ENCODE results near the gene ALDH1L1. TPM values are rescaled to one million over a fixed set of nuclear protein-coding genes. Genes with fewer than 3 reads are reported as not detected.

The ALDH1L1 gene
- total and polyA plus RNA-seq, 2 experiments from 2014 or later = 1.0 to 1.3 TPM

GRCh38 chr3:126125781-126126251, 54.6 kb downstream of the ALDH1L1 start:
- no peak overlapping the region for H3K27ac ChIP-seq (ENCODE audit: low read depth)
- H3F3A ChIP-seq (replicated peaks; ENCODE audit: low read depth) = no peaks in the 10 kb centered on the region
- H3K27me3 Mint-ChIP-seq (ENCODE audit: insufficient read depth, low read depth, poor library complexity) = peaks cover 12% of the 10 kb centered on the region
- H2AFZ ChIP-seq = no peak overlapping the region
- H3K9me3 Mint-ChIP-seq = no peaks in the 10 kb centered on the region
- H3K4me1 ChIP-seq (ENCODE audit: insufficient read depth) = no peaks in the 10 kb centered on the region; the same call in 1 of the 2 replicates
- no peak for ATAC-seq
- peaks cover 20% of the 10 kb centered on the region for H3K4me1 Mint-ChIP-seq
- no peak overlapping the region for H3K4me3 ChIP-seq
- H3K36me3 ChIP-seq (ENCODE audit: insufficient read depth) = no peaks in the 10 kb centered on the region
- TF ChIP-seq NANOG (IDR thresholded peaks at IDR 0.05; ENCODE audit: borderline replicate concordance) (no peak), STAT1 (IDR thresholded peaks at IDR 0.05; ENCODE audit: unreplicated experiment) (no peak), JUNB (IDR thresholded peaks at IDR 0.05; ENCODE audit: unreplicated experiment) (no peak), ETS1 (IDR thresholded peaks at IDR 0.05) (no peak), ZNF462 (CRISPR knock-in tag; IDR thresholded peaks at IDR 0.05) (no peak), ZNF114 (CRISPR knock-in tag; IDR thresholded peaks at IDR 0.05) (no peak), ZNF331 (CRISPR knock-in tag; IDR thresholded peaks at IDR 0.05; ENCODE audit: low read depth) (no peak), EZH2 (IDR thresholded peaks at IDR 0.05; ENCODE audit: low read depth, unreplicated experiment) (no peak), POLR2AphosphoS5 (IDR thresholded peaks at IDR 0.05; ENCODE audit: low read depth) (no peak), CREB1 (CRISPR knock-in tag; IDR thresholded peaks at IDR 0.05; ENCODE audit: low read depth) (no peak), EZH2phosphoT487 (IDR thresholded peaks at IDR 0.05; ENCODE audit: unreplicated experiment) (no peak)
- TF ChIP-seq, protein P1, sequence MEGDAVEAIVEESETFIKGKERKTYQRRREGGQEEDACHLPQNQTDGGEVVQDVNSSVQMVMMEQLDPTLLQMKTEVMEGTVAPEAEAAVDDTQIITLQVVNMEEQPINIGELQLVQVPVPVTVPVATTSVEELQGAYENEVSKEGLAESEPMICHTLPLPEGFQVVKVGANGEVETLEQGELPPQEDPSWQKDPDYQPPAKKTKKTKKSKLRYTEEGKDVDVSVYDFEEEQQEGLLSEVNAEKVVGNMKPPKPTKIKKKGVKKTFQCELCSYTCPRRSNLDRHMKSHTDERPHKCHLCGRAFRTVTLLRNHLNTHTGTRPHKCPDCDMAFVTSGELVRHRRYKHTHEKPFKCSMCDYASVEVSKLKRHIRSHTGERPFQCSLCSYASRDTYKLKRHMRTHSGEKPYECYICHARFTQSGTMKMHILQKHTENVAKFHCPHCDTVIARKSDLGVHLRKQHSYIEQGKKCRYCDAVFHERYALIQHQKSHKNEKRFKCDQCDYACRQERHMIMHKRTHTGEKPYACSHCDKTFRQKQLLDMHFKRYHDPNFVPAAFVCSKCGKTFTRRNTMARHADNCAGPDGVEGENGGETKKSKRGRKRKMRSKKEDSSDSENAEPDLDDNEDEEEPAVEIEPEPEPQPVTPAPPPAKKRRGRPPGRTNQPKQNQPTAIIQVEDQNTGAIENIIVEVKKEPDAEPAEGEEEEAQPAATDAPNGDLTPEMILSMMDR (conservative IDR thresholded peaks at IDR 0.05; ENCODE audit: low read depth in 2 of 2) = no peak
- TF ChIP-seq, protein P2, sequence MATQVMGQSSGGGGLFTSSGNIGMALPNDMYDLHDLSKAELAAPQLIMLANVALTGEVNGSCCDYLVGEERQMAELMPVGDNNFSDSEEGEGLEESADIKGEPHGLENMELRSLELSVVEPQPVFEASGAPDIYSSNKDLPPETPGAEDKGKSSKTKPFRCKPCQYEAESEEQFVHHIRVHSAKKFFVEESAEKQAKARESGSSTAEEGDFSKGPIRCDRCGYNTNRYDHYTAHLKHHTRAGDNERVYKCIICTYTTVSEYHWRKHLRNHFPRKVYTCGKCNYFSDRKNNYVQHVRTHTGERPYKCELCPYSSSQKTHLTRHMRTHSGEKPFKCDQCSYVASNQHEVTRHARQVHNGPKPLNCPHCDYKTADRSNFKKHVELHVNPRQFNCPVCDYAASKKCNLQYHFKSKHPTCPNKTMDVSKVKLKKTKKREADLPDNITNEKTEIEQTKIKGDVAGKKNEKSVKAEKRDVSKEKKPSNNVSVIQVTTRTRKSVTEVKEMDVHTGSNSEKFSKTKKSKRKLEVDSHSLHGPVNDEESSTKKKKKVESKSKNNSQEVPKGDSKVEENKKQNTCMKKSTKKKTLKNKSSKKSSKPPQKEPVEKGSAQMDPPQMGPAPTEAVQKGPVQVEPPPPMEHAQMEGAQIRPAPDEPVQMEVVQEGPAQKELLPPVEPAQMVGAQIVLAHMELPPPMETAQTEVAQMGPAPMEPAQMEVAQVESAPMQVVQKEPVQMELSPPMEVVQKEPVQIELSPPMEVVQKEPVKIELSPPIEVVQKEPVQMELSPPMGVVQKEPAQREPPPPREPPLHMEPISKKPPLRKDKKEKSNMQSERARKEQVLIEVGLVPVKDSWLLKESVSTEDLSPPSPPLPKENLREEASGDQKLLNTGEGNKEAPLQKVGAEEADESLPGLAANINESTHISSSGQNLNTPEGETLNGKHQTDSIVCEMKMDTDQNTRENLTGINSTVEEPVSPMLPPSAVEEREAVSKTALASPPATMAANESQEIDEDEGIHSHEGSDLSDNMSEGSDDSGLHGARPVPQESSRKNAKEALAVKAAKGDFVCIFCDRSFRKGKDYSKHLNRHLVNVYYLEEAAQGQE (IDR thresholded peaks at IDR 0.05; ENCODE audit: unreplicated experiment) = no peak
- H3K79me2 ChIP-seq (replicated peaks; ENCODE audit: insufficient read depth) = no peaks in the 10 kb centered on the region
- no peaks in the 10 kb centered on the region for H3K36me3 Mint-ChIP-seq (ENCODE audit: low read depth)
- H4K20me1 ChIP-seq (replicated peaks; ENCODE audit: insufficient read depth) = no peaks in the 10 kb centered on the region
- H3K9me2 ChIP-seq (ENCODE audit: insufficient read depth) = no peaks in the 10 kb centered on the region
- H3K4me2 ChIP-seq = no peak overlapping the region
- no peak for DNase-seq (ENCODE audit: low spot score)
- H3K4me3 Mint-ChIP-seq = no peak overlapping the region
- no peaks in the 10 kb centered on the region for H3K27me3 ChIP-seq (ENCODE audit: insufficient read depth)
- H3K27ac Mint-ChIP-seq = no peak overlapping the region
